T-cell (primary cell): ENCODE data around the gene DAB2IP. TPM values are rescaled to one million over a fixed set of nuclear protein-coding genes. Genes with fewer than 3 reads are reported as not detected.

ENCODE experiments used
- ATAC-seq, 4 experiments: fragments of 200-7000 bp in 3 of 4; fragments of 150-1000 bp in 1 of 4; cut with Tn5 transposase; replicated peaks in 1 of 4; 1 replicate in 3 of 4; 2 replicates in 1 of 4; pipeline ENCODE4 v1.10.0; 2021; ENCODE audit warnings: moderate library complexity in 3 of 4, mild to moderate bottlenecking in 2 of 4, moderate number of reproducible peaks in 1 of 4
- CTCF ChIA-PET, 2 donors: fragments of 300-600 bp; sonication (Branson Sonifier 250); formaldehyde crosslinking; loops; one replicate each; lab custom pipeline; 2022; ENCODE audit warnings: antibody characterized with exemption in 2 of 2; lab: Charles Lee
- POLR2A ChIA-PET, 2 donors: fragments of 300-600 bp; sonication (Branson Sonifier 250); formaldehyde crosslinking; loops; one replicate each; lab custom pipeline; 2022; ENCODE audit warnings: antibody characterized with exemption in 2 of 2; lab: Charles Lee
- DNase-seq, 35 experiments: peaks; one replicate each; pipeline versions ENCODE4 v3.0.0 to v3.0.0-alpha.2; 2013 to 2023
- H3K27ac ChIP-seq: one replicate; pipeline ENCODE4 v1.5.1; 2013; ENCODE audit warnings: low read length
- H3K27me3 ChIP-seq, 2 experiments: replicated peaks in 1 of 2; 1 replicate in 1 of 2; 2 replicates in 1 of 2; pipeline versions ENCODE4 v1.6.1 to v1.7.0; 2013; ENCODE audit warnings: low read length in 1 of 2, mixed read lengths in 1 of 2; ENCODE audit not compliant: control insufficient read depth in 2 of 2, insufficient read depth in 2 of 2; ENCODE audit errors: extremely low read depth in 1 of 2
- H3K36me3 ChIP-seq, 2 donors: 1 replicate in 1 of 2; 2 replicates in 1 of 2; pipeline versions ENCODE4 v1.6.1 to v1.7.0; 2013; ENCODE audit warnings: low read length in 1 of 2; ENCODE audit not compliant: control insufficient read depth in 2 of 2, insufficient read depth in 1 of 2; ENCODE audit errors: extremely low read depth in 1 of 2
- H3K4me1 ChIP-seq, 2 experiments: 1 replicate in 1 of 2; 2 replicates in 1 of 2; pipeline versions ENCODE4 v1.6.1 to v1.7.0; 2013; ENCODE audit warnings: low read length in 2 of 2, mixed read lengths in 1 of 2; ENCODE audit not compliant: insufficient read depth in 2 of 2, control insufficient read depth in 1 of 2; ENCODE audit errors: extremely low read depth in 1 of 2
- H3K4me3 ChIP-seq, 2 donors: 1 replicate in 1 of 2; 2 replicates in 1 of 2; pipeline versions ENCODE4 v1.5.1 to v1.7.0; 2013; ENCODE audit warnings: mild to moderate bottlenecking in 2 of 2, low read length in 1 of 2, moderate library complexity in 1 of 2; ENCODE audit not compliant: control insufficient read depth in 1 of 2; ENCODE audit errors: extremely low read depth in 1 of 2
- H3K9me3 ChIP-seq: 2 replicates; pipeline ENCODE4 v1.7.0; 2013
- H3K27ac Mint-ChIP-seq, 2 donors: one replicate each; pipeline ENCODE4 v1.8.0; 2020 to 2021; ENCODE audit warnings: mild to moderate bottlenecking in 2 of 2, mixed read lengths in 2 of 2
- H3K27me3 Mint-ChIP-seq, 2 donors: one replicate each; pipeline ENCODE4 v1.8.0; 2021 to 2022; ENCODE audit warnings: mixed read lengths in 2 of 2
- H3K36me3 Mint-ChIP-seq: one replicate; pipeline ENCODE4 v1.8.0; 2021; ENCODE audit warnings: mixed read lengths
- H3K4me1 Mint-ChIP-seq, 3 donors: one replicate each; pipeline ENCODE4 v1.8.0; 2020 to 2022; ENCODE audit warnings: mixed read lengths in 3 of 3, mild to moderate bottlenecking in 1 of 3
- H3K4me3 Mint-ChIP-seq, 3 donors: one replicate each; pipeline ENCODE4 v1.8.0; 2020 to 2022; ENCODE audit warnings: mild to moderate bottlenecking in 3 of 3, mixed read lengths in 3 of 3, moderate library complexity in 3 of 3
- H3K9me3 Mint-ChIP-seq, 3 donors: one replicate each; pipeline ENCODE4 v1.8.0; 2020 to 2022; ENCODE audit warnings: mixed read lengths in 3 of 3
- WGBS: methylation state at CpG from one replicate; pipeline ENCODE4 v1.1.5; 2013; ENCODE audit warnings: missing lambda C conversion rate; ENCODE audit not compliant: insufficient coverage; 5-methylcytosine and 5-hydroxymethylcytosine counted together
- total RNA-seq, 35 experiments: library from RNA in 6 of 35; stranded (reverse) in 6 of 35; fragments of 120-200 nt in 1 of 35; gene quantifications; one replicate each; pipeline versions ENCODE4 v1.2.1 to v1.2.4 and lab custom pipeline; 2013 to 2026

The DAB2IP gene
- total RNA-seq, 5 donors from 2014 or later (not counting 1 experiment from before 2014, with no cell fraction given) = 0.22 to 0.53 (median 0.34) TPM; not detected in 1

DNA sequence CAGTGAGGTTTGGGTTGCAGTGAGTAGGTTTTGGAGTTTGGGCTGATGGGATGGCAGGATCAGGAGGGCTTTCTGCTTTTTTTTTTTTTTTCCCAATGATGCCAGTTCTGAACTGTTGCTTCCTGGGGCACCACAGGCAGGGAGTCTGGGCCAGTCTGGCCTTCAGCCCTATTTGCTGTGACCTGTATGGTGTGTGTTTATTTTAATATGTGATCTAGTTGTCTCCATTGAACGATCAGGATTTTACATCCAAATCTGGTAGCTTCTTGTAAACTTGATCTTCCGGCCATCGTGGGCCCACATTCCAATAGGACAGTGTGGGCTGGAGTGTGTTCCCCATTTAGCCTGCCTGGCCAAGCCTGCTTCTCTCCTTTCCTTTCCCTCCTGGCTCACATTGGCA, 25.8 kb upstream of the DAB2IP start:
- Mint-ChIP-seq H3K27ac (no peak overlapping the region), H3K4me3 (no peak overlapping the region), H3K27me3 (peaks cover 3 to 27% of the 10 kb centered on the region in 2 donors), H3K9me3 (no peaks in the 10 kb centered on the region), H3K4me1 (no peaks in the 10 kb centered on the region), H3K36me3 (no peaks in the 10 kb centered on the region)
- no peaks in the 10 kb centered on the region for H3K36me3 ChIP-seq
- H3K27ac ChIP-seq = no peak overlapping the region
- peaks cover 0 to 30% of the 10 kb centered on the region in 2 experiments for H3K27me3 ChIP-seq
- H3K4me3 ChIP-seq = no peak overlapping the region
- H3K4me1 ChIP-seq = peaks cover 0 to 3% of the 10 kb centered on the region in 2 experiments
- ChIA-PET POLR2A (no interaction called here), CTCF (no interaction called here)
- 100% methylated on average over 2 of the region's 3 CpGs for WGBS
- DNase-seq (no peak), ATAC-seq (no peak)
- H3K9me3 ChIP-seq = no peaks in the 10 kb centered on the region

DNA sequence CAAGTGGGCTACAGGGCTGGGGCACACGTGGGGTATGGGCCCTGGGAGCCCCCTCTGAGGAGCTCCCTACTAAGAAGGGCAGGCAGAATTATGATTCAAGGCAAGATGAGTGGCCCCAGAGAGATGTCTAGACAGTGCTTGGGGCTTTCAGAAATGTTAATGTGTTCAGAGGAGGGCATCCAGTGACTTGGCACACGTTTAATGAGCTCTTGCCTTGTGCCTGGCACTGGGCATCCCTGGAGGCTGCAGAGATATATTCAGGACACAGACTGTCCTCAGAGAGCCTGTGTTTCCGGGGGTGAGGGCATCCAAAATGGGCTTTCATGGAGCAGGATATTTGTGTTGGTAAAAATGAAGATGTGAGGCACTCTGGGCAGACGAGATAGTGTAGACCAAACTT, 25.4 kb upstream of the DAB2IP start:
- Histone ChIP-seq H3K9me3 (no peaks in the 10 kb centered on the region), H3K4me1 (peaks cover 0 to 3% of the 10 kb centered on the region in 2 experiments), H3K27me3 (peaks cover 0 to 34% of the 10 kb centered on the region in 2 experiments), H3K36me3 (no peaks in the 10 kb centered on the region), H3K27ac (no peak overlapping the region), H3K4me3 (no peak overlapping the region)
- no peak overlapping the region for H3K27ac Mint-ChIP-seq
- POLR2A ChIA-PET = no interaction called here
- no peak overlapping the region for H3K4me3 Mint-ChIP-seq
- H3K4me1 Mint-ChIP-seq = no peaks in the 10 kb centered on the region
- no peaks in the 10 kb centered on the region for H3K36me3 Mint-ChIP-seq
- no peak for ATAC-seq
- WGBS = 55% methylated on average over 2 of the region's 4 CpGs
- no peak for DNase-seq
- H3K9me3 Mint-ChIP-seq = no peaks in the 10 kb centered on the region
- CTCF ChIA-PET = no interaction called here
- H3K27me3 Mint-ChIP-seq = peaks cover 3 to 27% of the 10 kb centered on the region in 2 donors

DNA sequence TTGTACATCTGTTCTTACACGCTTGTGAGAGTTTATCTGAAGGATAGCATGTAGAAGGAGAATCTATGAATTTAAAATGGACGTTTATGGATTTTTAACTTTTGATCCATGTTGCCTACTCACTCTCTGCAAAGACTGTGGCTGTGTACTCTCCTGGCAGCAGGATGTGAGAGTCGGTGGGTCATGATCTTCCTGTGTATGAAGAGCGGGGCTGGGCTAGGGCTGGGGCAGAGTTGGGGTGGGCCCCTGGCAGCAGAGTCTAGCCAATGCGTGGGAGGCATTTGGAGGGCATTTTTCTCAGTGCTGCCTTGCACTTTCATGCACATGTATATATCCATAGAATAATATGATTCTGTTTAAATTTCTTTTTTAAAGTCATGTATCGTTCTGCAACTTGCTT, 24.0 kb upstream of the DAB2IP start:
- H3K27me3 Mint-ChIP-seq = peaks cover 4 to 26% of the 10 kb centered on the region in 2 donors
- no peak overlapping the region for H3K4me3 Mint-ChIP-seq
- Histone ChIP-seq H3K27ac (no peak overlapping the region), H3K9me3 (no peaks in the 10 kb centered on the region), H3K4me3 (no peak overlapping the region), H3K27me3 (peaks cover 0 to 44% of the 10 kb centered on the region in 2 experiments), H3K4me1 (peaks cover 0 to 3% of the 10 kb centered on the region in 2 experiments), H3K36me3 (no peaks in the 10 kb centered on the region)
- no peaks in the 10 kb centered on the region for H3K9me3 Mint-ChIP-seq
- CTCF ChIA-PET = no interaction called here
- POLR2A ChIA-PET = no interaction called here
- H3K27ac Mint-ChIP-seq = no peak overlapping the region
- H3K36me3 Mint-ChIP-seq = no peaks in the 10 kb centered on the region
- no peaks in the 10 kb centered on the region for H3K4me1 Mint-ChIP-seq
- ATAC-seq (no peak), DNase-seq (no peak)
- WGBS = 80% methylated on average over 1 of the region's 6 CpGs

DNA sequence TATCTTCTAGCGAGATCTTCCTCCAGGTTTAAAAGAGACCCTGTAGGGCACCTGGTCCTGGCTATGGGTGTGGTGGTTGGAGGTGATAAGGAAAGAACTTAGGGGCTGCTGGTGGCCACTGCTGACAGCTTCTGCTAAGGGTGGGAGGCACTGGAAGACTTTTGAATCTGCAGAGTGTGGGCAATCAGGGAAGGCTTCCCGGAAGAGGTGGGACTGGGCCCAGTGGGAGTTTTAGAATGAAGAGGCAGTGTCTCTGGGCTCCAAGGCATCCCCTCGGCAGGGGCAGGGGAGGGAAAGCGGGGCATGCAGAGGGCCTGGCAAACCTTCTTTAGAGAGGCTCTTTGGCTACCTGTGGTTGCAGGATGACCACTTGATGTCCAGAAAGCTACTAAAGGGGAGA, 23.0 kb upstream of the DAB2IP start:
- ChIA-PET CTCF (no interaction called here), POLR2A (no interaction called here)
- Histone ChIP-seq H3K9me3 (no peaks in the 10 kb centered on the region), H3K4me1 (peaks cover 0 to 3% of the 10 kb centered on the region in 2 experiments), H3K36me3 (no peaks in the 10 kb centered on the region), H3K4me3 (no peak overlapping the region), H3K27me3 (peaks cover 0 to 40% of the 10 kb centered on the region in 2 experiments), H3K27ac (no peak overlapping the region)
- Mint-ChIP-seq H3K4me3 (no peak overlapping the region), H3K4me1 (no peaks in the 10 kb centered on the region), H3K36me3 (no peaks in the 10 kb centered on the region), H3K27ac (no peak overlapping the region), H3K9me3 (no peaks in the 10 kb centered on the region), H3K27me3 (peaks cover 4 to 28% of the 10 kb centered on the region in 2 donors)
- DNase-seq (no peak), ATAC-seq (no peak)
- 100% methylated on average over 2 of the region's 4 CpGs for WGBS

DNA sequence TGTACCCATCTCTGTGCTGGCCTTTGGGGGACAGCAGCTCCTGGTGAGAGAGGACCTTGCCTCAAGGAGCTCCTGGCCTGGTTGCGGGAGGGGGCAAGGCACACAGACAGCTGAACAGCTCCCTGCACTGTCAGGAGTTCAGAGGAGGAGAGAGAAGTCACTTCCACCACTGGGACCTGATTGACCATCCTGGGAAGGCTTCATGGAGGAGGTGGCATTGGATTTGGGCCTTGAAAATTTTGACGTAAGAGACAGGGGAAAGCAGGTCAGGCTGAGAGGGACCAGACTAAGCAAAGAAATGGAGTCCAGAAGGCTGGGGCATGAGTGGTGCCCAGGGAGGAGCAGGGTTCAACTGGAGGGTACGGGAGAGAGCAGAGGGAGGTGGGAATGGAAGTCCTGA, 20.3 kb upstream of the DAB2IP start:
- Mint-ChIP-seq H3K4me1 (peaks cover 0 to 5% (median 3%) of the 10 kb centered on the region in 3 donors), H3K36me3 (no peaks in the 10 kb centered on the region), H3K9me3 (no peaks in the 10 kb centered on the region), H3K27me3 (peaks cover 4 to 25% of the 10 kb centered on the region in 2 donors), H3K4me3 (no peak overlapping the region), H3K27ac (no peak overlapping the region)
- H3K27ac ChIP-seq = no peak overlapping the region
- no peaks in the 10 kb centered on the region for H3K36me3 ChIP-seq
- peaks cover 3 to 10% of the 10 kb centered on the region in 2 experiments for H3K4me1 ChIP-seq
- no peak for ATAC-seq
- WGBS = 78% methylated on average over 3 of the region's 3 CpGs
- no peak for DNase-seq
- ChIA-PET POLR2A (no interaction called here), CTCF (no interaction called here)
- peaks cover 0 to 47% of the 10 kb centered on the region in 2 experiments for H3K27me3 ChIP-seq
- H3K4me3 ChIP-seq = no peak overlapping the region
- no peaks in the 10 kb centered on the region for H3K9me3 ChIP-seq

DNA sequence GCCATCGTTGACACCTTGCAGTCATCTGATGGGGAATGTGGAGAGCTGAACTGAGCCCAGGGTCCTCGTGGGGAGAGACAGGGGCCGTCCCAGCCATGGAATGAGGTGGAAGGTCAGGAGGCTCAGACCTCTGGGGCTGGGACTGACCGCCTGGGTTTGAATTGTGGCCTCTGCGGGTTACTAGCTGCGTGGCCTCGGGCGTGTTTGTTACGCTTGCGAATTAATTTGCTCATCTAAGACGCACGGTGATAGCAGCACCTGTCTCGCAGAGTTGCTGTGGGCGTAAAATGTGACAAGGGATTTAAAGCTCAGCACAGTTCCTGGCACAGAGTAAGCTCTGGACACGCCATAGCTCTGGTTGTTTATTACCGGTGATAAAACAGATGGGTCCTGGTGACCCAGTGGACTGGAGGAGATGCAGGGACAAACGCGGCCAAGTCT, 19.4 kb upstream of the DAB2IP start:
- ChIA-PET POLR2A (no interaction called here), CTCF (interaction anchor here in 1 of 2 donors (0.6 kb wide), 1 partner anchor 74 kb away, joined by 3 read pairs; no protein-coding TSS in a partner anchor)
- Mint-ChIP-seq H3K4me3 (no peak overlapping the region), H3K4me1 (peaks cover 0 to 5% (median 3%) of the 10 kb centered on the region in 3 donors), H3K36me3 (no peaks in the 10 kb centered on the region), H3K27me3 (peaks cover 4 to 25% of the 10 kb centered on the region in 2 donors), H3K27ac (no peak overlapping the region), H3K9me3 (no peaks in the 10 kb centered on the region)
- Histone ChIP-seq H3K4me1 (peaks cover 3 to 10% of the 10 kb centered on the region in 2 experiments), H3K27ac (no peak overlapping the region), H3K9me3 (no peaks in the 10 kb centered on the region), H3K27me3 (peaks cover 0 to 50% of the 10 kb centered on the region in 2 experiments), H3K4me3 (no peak overlapping the region), H3K36me3 (no peaks in the 10 kb centered on the region)
- WGBS = 90% methylated on average over 17 of the region's 18 CpGs
- ATAC-seq (no peak), DNase-seq (no peak)
